Prostate gland (tissue), 2 donors: ENCODE measurements around the gene CDC42SE1.

Source experiments
- POLR2A ChIP-seq: fragments of 450-650 bp; IDR thresholded peaks from one replicate; pipeline ENCODE4 v1.6.1; 2016; ENCODE audit warnings: antibody characterized with exemption, mild to moderate bottlenecking
- TF ChIP-seq, protein P1 (sequence below), 4 experiments: fragments of 200-600 bp in 2 of 4; fragments of 450-650 bp in 2 of 4; sonication (generic) in 2 of 4; IDR thresholded peaks; 1 replicate in 3 of 4; 2 replicates in 1 of 4; pipeline ENCODE4 v1.5.1; 2016 to 2019; ENCODE audit warnings: antibody characterized with exemption in 4 of 4, mild to moderate bottlenecking in 2 of 4, moderate library complexity in 2 of 4

DNA sequence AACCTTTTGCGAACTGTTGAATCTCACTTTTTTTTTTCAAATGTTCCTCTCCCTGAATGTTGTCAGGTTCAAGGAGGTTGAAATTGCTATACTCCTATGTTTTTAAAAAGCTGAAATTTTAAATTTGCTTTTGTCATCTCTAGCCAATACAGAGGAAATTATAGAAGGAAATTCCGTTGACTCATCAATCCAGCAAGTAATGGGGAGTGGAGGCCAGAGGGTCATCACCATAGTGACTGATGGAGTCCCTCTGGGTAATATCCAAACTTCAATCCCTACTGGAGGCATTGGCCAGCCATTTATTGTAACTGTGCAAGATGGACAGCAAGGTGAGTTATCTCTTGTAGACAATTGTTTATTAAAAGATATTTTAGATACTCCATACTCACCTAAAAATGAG, 47.5 kb upstream of the CDC42SE1 start:
- TF ChIP-seq, protein P1, sequence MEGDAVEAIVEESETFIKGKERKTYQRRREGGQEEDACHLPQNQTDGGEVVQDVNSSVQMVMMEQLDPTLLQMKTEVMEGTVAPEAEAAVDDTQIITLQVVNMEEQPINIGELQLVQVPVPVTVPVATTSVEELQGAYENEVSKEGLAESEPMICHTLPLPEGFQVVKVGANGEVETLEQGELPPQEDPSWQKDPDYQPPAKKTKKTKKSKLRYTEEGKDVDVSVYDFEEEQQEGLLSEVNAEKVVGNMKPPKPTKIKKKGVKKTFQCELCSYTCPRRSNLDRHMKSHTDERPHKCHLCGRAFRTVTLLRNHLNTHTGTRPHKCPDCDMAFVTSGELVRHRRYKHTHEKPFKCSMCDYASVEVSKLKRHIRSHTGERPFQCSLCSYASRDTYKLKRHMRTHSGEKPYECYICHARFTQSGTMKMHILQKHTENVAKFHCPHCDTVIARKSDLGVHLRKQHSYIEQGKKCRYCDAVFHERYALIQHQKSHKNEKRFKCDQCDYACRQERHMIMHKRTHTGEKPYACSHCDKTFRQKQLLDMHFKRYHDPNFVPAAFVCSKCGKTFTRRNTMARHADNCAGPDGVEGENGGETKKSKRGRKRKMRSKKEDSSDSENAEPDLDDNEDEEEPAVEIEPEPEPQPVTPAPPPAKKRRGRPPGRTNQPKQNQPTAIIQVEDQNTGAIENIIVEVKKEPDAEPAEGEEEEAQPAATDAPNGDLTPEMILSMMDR (IDR thresholded peaks at IDR 0.05), result no peak
- TF ChIP-seq POLR2A, result no peak
